H54 (cell line): ENCODE data around the gene TTLL13.
"Not testable (repeated sequence)": the region's sequence is repeated elsewhere in the genome, so short reads cannot be mapped to it uniquely, and the experiment has no call there.

Source experiments
- DNase-seq: peaks from one replicate; pipeline ENCODE4 v3.0.0; 2011; ENCODE audit warnings: low spot score, mixed read lengths; ENCODE audit not compliant: insufficient read length
- FAIRE-seq: peaks from 3 replicates; lab custom pipeline; 2011; peaks lifted over from hg19 to GRCh38; lab: Jason Lieb, UNC
- POLR2A ChIP-seq: IDR thresholded peaks from 2 replicates; pipeline ENCODE4 v1.6.1; 2011; ENCODE audit warnings: low read depth, mild to moderate bottlenecking, low read length

The TTLL13 gene

GRCh38 chr15:90295270-90295648, 45.9 kb downstream of the TTLL13 start:
- TF ChIP-seq POLR2A = no peak
- DNase-seq = no peak
- no peak for FAIRE-seq

- not testable (repeated sequence) for DNase-seq, FAIRE-seq
These were observed 47.0 kb downstream of the TTLL13 start for GRCh38 chr15:90296316-90296884.

GRCh38 chr15:90297021-90297420, 47.7 kb downstream of the TTLL13 start:
- no peak for TF ChIP-seq POLR2A
- FAIRE-seq (no peak), DNase-seq (no peak)

- no peak for DNase-seq
- no peak for TF ChIP-seq POLR2A
- FAIRE-seq = no peak
These were observed 51.2 kb downstream of the TTLL13 start for GRCh38 chr15:90300541-90300940.

GRCh38 chr15:90300988-90301706, 51.8 kb downstream of the TTLL13 start:
- DNase-seq = peak; percentile 9
- FAIRE-seq = no peak
- TF ChIP-seq POLR2A = no peak

- TF ChIP-seq POLR2A = no peak
- FAIRE-seq = no peak
These were observed 52.4 kb downstream of the TTLL13 start for GRCh38 chr15:90301707-90302300.

GRCh38 chr15:90305355-90305754, 56.0 kb downstream of the TTLL13 start:
- not testable (repeated sequence) for DNase-seq, FAIRE-seq

More at GRCh38 chr15:90301707-90302300, 52.4 kb downstream of the TTLL13 start:
- DNase-seq = no peak

GRCh38 chr15:90305932-90306331, 56.6 kb downstream of the TTLL13 start:
- FAIRE-seq (no peak), DNase-seq (no peak)
- TF ChIP-seq POLR2A = no peak

- FAIRE-seq (no peak), DNase-seq (no peak)
- TF ChIP-seq POLR2A = no peak
These were observed 57.2 kb downstream of the TTLL13 start for GRCh38 chr15:90306560-90306959.

GRCh38 chr15:90307661-90308060, 58.3 kb downstream of the TTLL13 start:
- FAIRE-seq = no peak
- no peak for TF ChIP-seq POLR2A
- no peak for DNase-seq

- no peak for DNase-seq
- FAIRE-seq = no peak
- no peak for TF ChIP-seq POLR2A
These were observed 59.7 kb downstream of the TTLL13 start for GRCh38 chr15:90309020-90309419.
